Effector memory CD8-positive, alpha-beta T cell (primary cell): ENCODE measurements around the gene GYS1.
"Not testable (repeated sequence)": the region's sequence is repeated elsewhere in the genome, so short reads cannot be mapped to it uniquely, and the experiment has no call there.

Experiments used
- ATAC-seq: fragments of 150-1000 bp; cut with Tn5 transposase; replicated peaks from 2 replicates; pipeline ENCODE4 v1.10.0; 2021; ENCODE audit warnings: mild to moderate bottlenecking, moderate library complexity
- DNase-seq, 3 experiments: peaks; one replicate each; pipeline ENCODE4 v3.0.0; 2021
- H3K27ac Mint-ChIP-seq, 2 donors: one replicate each; pipeline ENCODE4 v1.8.0; 2022; ENCODE audit warnings: mild to moderate bottlenecking in 2 of 2, mixed read lengths in 2 of 2, moderate library complexity in 2 of 2
- H3K27me3 Mint-ChIP-seq, 2 donors: one replicate each; pipeline ENCODE4 v1.8.0; 2022; ENCODE audit warnings: mixed read lengths in 2 of 2
- H3K36me3 Mint-ChIP-seq: one replicate; pipeline ENCODE4 v1.8.0; 2022; ENCODE audit warnings: mild to moderate bottlenecking, moderate library complexity, mixed read lengths; ENCODE audit not compliant: insufficient read depth
- H3K4me1 Mint-ChIP-seq, 2 donors: one replicate each; pipeline ENCODE4 v1.8.0; 2022; ENCODE audit warnings: low read depth in 2 of 2, mixed read lengths in 2 of 2
- H3K4me3 Mint-ChIP-seq, 2 donors: one replicate each; pipeline ENCODE4 v1.8.0; 2022; ENCODE audit warnings: mild to moderate bottlenecking in 2 of 2, mixed read lengths in 2 of 2, moderate library complexity in 2 of 2
- H3K9me3 Mint-ChIP-seq, 2 donors: one replicate each; pipeline ENCODE4 v1.8.0; 2022; ENCODE audit warnings: mixed read lengths in 2 of 2

The GYS1 gene

DNA sequence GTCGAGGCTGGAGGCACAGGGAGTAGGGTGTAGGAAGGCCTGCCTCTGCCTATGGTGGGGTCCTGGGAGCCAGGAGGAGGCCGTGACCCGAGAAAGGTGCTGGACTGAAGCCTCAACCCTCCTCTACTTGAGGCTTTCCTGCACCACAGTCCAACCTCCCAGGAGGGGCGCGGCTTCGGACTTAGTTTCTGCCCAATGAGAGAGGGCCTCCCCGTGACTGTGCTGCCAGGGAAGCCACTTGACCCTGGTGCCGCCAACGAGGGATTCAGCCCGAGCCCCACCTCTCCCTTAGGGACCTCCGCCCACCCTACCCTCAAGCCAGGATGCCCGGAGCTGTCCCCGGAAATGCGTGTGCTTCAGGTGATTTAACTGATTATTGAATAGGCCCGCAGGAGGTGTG is 31.1 kb upstream of the GYS1 start, which contains the start of gene CGB3:
Gene CGB3, minus strand, starts transcription at position 101 of the 400 bp plus-strand sequence. CDS start 362 bp downstream, outside the sequence.
- not testable (repeated sequence) for ATAC-seq, H3K36me3 Mint-ChIP-seq, H3K4me3 Mint-ChIP-seq, H3K27ac Mint-ChIP-seq, H3K9me3 Mint-ChIP-seq, DNase-seq
- Mint-ChIP-seq H3K27me3 (peaks cover 0 to 10% of the 10 kb centered on the region in 2 donors), H3K4me1 (peaks cover 5 to 12% of the 10 kb centered on the region in 2 donors)

- H3K27ac Mint-ChIP-seq = no peak overlapping the region
- ATAC-seq = no peak
Measured at GRCh38 chr19:49022116-49022515, 29.0 kb upstream of the GYS1 start.

DNA sequence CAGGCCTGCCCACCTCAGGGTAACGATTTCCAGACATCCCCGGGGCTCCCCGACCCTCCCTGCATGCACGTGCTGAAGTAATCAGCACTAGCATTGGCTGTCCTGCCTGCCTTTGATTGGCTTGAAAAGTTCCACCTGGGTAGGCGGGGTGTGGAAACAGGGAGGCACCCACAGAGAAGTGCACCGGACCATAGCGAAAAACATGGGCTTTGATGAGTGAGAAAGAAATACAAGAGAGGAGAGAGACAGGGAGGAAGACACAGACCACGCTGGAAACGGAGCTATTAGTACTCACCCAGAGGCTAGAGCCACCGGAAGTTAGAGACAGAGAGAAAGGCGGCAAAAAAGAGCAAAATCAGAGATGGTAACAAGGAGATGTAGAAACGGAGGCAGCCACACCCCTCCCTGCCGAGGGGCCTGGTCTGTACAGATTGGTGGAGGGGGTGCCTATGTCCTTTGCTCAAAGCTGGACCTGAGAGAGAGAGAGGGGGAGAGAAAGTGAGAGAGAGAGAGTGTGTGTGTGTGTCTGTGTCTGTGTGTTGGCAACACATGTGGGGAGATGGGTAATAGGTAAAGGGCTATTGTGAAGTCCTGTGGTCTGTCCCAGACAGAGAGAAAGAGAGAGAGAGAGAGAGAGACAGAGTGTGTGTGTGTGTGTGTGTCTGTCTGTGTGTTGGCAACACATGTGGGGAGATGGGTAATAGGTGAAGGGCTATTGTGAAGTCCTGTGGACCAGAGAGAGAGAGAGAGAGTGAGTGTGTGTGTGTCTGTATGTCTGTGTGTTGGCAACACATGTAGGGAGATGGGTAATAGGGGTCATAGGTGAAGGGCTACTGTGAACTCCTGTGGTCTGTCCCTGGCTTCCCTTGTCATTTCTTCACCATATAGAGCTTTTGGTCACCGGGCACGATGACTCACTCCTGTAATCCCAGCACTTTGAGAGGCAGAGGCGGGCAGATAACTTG is 28.1 kb upstream of the GYS1 start:
- Mint-ChIP-seq H3K36me3 (peaks cover 4% of the 10 kb centered on the region), H3K9me3 (no peaks in the 10 kb centered on the region), H3K4me1 (peaks cover 11 to 19% of the 10 kb centered on the region in 2 donors), H3K27me3 (peaks cover 0 to 14% of the 10 kb centered on the region in 2 donors), H3K4me3 (no peak overlapping the region), H3K27ac (peak overlapping the region; percentile 0 to 5)
- ATAC-seq = no peak
- DNase-seq = no peak

More at GRCh38 chr19:49022116-49022515, 29.0 kb upstream of the GYS1 start:
- Mint-ChIP-seq H3K9me3 (no peaks in the 10 kb centered on the region), H3K27me3 (peaks cover 0 to 14% of the 10 kb centered on the region in 2 donors), H3K4me1 (peaks cover 11 to 19% of the 10 kb centered on the region in 2 donors), H3K4me3 (no peak overlapping the region), H3K36me3 (no peaks in the 10 kb centered on the region)
- DNase-seq = no peak

- Mint-ChIP-seq H3K4me3 (peak overlapping the region; percentile 93 to 94), H3K27me3 (peaks cover 0 to 8% of the 10 kb centered on the region in 2 donors), H3K9me3 (no peaks in the 10 kb centered on the region), H3K36me3 (peaks cover 4% of the 10 kb centered on the region), H3K4me1 (peaks cover 11 to 19% of the 10 kb centered on the region in 2 donors), H3K27ac (no peak overlapping the region)
- ATAC-seq = no peak
- no peak for DNase-seq
Measured at GRCh38 chr19:49020342-49020741, 27.2 kb upstream of the GYS1 start.

- Mint-ChIP-seq H3K4me1 (peaks cover 11 to 19% of the 10 kb centered on the region in 2 donors), H3K27ac (peak overlapping the region; percentile 89 to 90), H3K27me3 (peaks cover 0 to 8% of the 10 kb centered on the region in 2 donors), H3K9me3 (no peaks in the 10 kb centered on the region), H3K36me3 (peaks cover 4% of the 10 kb centered on the region), H3K4me3 (peak overlapping the region; percentile 93 to 94)
- peak; percentile 48 for ATAC-seq
- peak; percentile 40 to 54 (median 49) for DNase-seq
Measured at GRCh38 chr19:49019242-49019932, 26.3 kb upstream of the GYS1 start.

GRCh38 chr19:49018388-49019241 is 25.5 kb upstream of the GYS1 start:
- peak overlapping the region; percentile 93 to 94 for H3K4me3 Mint-ChIP-seq
- H3K27me3 Mint-ChIP-seq, H3K9me3 Mint-ChIP-seq, H3K36me3 Mint-ChIP-seq, DNase-seq: not testable (repeated sequence)
- peak; percentile 25 for ATAC-seq
- H3K27ac Mint-ChIP-seq = peak overlapping the region; percentile 89 to 90
- H3K4me1 Mint-ChIP-seq = peaks cover 11 to 19% of the 10 kb centered on the region in 2 donors

GRCh38 chr19:49017666-49018351 is 24.7 kb upstream of the GYS1 start:
- H3K4me1 Mint-ChIP-seq = peaks cover 11 to 19% of the 10 kb centered on the region in 2 donors
- no peaks in the 10 kb centered on the region for H3K9me3 Mint-ChIP-seq
- H3K36me3 Mint-ChIP-seq = peaks cover 4% of the 10 kb centered on the region
- peak overlapping the region; percentile 93 to 94 for H3K4me3 Mint-ChIP-seq
- peaks cover 0 to 8% of the 10 kb centered on the region in 2 donors for H3K27me3 Mint-ChIP-seq
- H3K27ac Mint-ChIP-seq = no peak overlapping the region
- DNase-seq (peak; percentile 68 to 74 (median 71)), ATAC-seq (peak; percentile 82)

- Mint-ChIP-seq H3K27me3 (peaks cover 0 to 8% of the 10 kb centered on the region in 2 donors), H3K27ac (peak within 1 kb of the TSS in 1 of 2 donors; percentile 58), H3K36me3 (peaks cover 4% of the 10 kb centered on the region), H3K4me1 (peaks cover 11 to 19% of the 10 kb centered on the region in 2 donors), H3K9me3 (no peaks in the 10 kb centered on the region), H3K4me3 (peak within 1 kb of the TSS; percentile 93 to 94)
- no peak for DNase-seq
- ATAC-seq = no peak
Measured at GRCh38 chr19:49017041-49017665, 24.0 kb upstream of the GYS1 start, which contains the start of gene LHB. LHB (minus strand) TSS chr19:49017091; CDS start chr19:49017081, 10 bp downstream.

DNA sequence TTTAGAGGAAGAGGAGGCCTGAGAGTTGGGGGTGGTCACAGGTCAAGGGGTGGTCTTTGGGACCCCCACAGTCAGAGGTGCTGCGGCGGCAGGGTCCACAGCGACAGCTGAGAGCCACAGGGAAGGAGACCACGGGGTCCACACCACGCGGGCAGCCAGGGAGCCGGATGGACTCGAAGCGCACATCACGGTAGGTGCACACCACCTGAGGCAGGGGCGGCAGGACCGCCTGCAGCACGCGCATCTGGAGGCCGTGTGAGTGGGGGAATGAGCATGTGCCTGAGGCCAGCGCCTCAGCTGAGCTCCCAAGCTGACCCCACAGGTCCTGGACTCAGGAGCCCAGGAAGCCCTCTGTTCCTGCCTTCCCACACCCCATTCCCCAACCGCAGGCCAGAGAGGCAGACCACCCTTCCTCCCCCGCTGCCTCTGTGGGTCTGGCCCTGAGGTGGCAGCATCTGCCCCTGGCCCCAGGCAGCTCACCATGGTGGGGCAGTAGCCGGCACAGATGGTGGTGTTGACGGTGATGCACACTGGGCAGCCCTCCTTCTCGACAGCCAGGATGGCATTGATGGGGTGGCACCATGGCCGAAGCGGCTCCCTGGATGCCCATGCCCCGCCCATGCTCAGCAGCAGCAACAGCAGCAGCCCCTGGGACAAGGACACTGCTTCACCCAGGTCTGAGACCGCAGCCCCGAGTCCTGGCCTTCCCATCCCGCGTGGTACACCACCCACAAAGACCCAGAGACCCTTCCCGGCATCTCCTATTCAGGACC is 23.1 kb upstream of the GYS1 start:
- peak overlapping the region in 1 of 2 donors; percentile 58 for H3K27ac Mint-ChIP-seq
- H3K9me3 Mint-ChIP-seq = no peaks in the 10 kb centered on the region
- H3K4me3 Mint-ChIP-seq = no peak overlapping the region
- peaks cover 4% of the 10 kb centered on the region for H3K36me3 Mint-ChIP-seq
- H3K27me3 Mint-ChIP-seq = peaks cover 0 to 8% of the 10 kb centered on the region in 2 donors
- peaks cover 10 to 16% of the 10 kb centered on the region in 2 donors for H3K4me1 Mint-ChIP-seq
- ATAC-seq = no peak
- no peak for DNase-seq

GRCh38 chr19:49014870-49015255 is 21.8 kb upstream of the GYS1 start:
- no peak for DNase-seq
- no peak for ATAC-seq
- peaks cover 0 to 8% of the 10 kb centered on the region in 2 donors for H3K27me3 Mint-ChIP-seq
- no peak overlapping the region for H3K27ac Mint-ChIP-seq
- peaks cover 14% of the 10 kb centered on the region for H3K36me3 Mint-ChIP-seq
- peaks cover 8 to 12% of the 10 kb centered on the region in 2 donors for H3K4me1 Mint-ChIP-seq
- no peaks in the 10 kb centered on the region for H3K9me3 Mint-ChIP-seq
- H3K4me3 Mint-ChIP-seq = no peak overlapping the region

GRCh38 chr19:49014123-49014869 is 21.2 kb upstream of the GYS1 start:
- ATAC-seq = no peak
- Mint-ChIP-seq H3K4me3 (no peak overlapping the region), H3K36me3 (peaks cover 16% of the 10 kb centered on the region), H3K9me3 (no peaks in the 10 kb centered on the region), H3K4me1 (peaks cover 7 to 8% of the 10 kb centered on the region in 2 donors), H3K27ac (peak overlapping the region in 1 of 2 donors; percentile 62), H3K27me3 (peaks cover 0 to 5% of the 10 kb centered on the region in 2 donors)
- DNase-seq = no peak
